ENCODE results near the gene TEDC2.
"Not testable (repeated sequence)": the region's sequence is repeated elsewhere in the genome, so short reads cannot be mapped to it uniquely, and the experiment has no call there.

The TEDC2 gene

DNA sequence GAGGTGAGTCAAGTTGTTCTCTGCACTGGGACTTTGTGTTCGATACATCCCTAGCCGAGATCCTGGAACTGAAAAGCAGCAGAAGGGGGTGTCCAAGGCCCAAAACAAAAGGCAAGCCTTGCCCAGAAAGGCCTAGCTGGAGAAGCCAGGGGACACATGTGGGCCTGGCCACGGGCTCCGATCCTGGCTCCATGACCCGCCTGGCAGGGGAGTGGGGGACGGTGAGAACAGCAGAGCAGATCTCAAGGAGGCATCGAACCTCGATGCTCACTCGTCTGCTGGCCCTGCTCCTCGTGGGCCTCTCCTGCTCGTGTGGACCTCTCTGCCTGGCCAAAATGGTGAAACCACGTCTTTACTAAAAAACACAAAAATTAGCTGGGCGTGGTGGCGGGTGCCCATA, 21.8 kb upstream of the TEDC2 start:
- FAIRE-seq, result no peak

DNA sequence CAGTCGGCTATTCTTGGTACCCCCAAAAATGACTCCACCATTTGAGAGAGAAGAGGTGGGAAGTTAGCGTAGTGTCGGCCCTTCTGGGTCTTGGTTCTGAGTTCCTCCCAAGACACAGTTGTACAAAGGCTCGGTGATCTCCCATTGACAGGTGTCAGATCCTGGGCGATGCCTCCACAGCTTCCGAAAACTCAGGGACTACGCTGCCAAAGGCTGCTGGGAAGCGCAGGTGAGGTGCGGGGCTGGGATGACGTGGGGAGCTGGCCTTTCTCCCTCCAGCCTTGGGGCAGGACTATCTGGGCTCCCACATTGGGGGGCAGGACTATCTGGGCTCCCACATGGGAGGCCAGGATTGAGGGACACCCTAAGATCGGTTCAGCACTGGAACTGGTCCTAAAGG, 20.3 kb upstream of the TEDC2 start:
- no peak for FAIRE-seq

DNA sequence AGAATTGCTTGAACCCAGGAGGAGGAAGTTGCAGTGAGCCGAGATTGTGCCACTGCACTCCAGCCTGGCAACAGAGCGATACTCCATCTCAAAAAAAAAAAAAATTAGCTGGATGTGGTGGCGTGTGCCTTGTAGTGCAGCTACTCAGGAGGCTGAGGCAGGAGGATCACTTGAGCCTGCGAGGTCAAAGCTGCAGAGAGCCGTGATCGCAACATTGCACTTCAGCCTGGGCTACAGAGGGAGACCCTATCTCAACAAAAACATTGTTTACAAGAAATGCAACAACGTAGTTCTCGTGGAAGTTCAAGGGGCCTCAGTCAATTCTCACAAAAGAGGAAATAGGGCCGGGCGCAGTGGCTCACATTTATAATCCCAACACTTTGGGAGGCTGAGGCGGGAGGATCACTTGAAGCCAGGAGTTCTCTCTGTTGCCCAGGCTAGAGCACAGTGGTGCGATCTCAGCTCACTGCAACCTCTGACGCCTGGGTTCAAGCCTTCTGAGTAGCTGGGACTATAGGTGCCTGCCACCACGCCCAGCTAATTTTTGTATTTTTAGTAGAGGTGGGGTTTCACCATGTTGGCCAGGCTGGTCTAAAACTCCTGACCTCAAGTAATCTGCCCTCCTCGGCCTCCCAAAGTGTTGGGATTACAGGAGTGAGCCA, 18.6 kb upstream of the TEDC2 start:
- FAIRE-seq, result not testable (repeated sequence)

DNA sequence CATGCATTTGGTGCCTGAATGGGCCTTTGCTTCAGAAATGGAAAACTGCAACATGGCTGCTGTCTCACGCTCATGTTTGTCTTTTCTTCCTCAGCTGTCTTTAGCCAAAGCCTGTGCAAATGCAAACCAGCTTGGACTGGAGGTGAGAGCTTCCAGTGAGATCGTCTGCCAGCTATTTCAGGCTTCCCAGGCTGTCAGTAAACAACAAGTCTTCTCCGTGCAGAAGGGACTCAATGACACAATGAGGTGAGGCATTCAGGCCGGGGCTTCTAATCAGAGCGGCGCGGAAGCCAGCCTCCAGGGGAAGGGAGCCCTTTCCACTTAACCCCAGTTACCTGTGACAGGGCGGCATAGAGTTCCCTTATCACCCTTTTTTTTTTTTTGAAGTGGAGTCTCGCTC, 16.4 kb upstream of the TEDC2 start:
- no peak for FAIRE-seq

DNA sequence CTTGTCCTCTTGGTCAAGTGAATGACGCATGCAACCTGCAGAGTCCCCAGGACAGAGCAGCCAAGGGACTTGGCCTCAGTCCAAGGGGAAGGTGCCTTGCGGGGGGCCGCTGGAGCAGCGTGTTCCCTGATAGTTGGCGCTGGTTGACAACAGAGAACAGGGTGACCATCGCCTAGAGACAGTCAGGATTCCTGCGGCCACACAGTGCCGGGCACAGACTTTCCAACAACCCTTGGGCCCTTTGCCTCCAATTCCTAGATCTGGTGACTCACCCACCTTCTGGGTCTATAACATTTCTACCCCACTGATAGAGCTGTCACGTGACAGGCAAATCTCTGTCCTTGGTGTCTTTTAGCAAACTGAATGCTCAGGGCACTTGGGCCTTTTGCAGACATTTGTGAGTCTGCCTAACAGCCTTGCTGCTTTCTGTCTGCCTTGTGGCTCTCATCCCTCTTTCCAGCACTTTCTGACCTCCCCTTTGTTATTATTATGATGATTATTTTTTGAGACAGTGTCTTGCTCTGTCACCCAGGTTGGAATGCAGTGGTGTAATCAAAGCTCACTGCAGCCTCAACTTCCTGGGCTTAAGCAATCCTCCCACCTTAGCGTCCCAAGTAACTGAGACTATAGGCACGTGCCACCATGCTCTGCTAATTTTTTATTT, 11.9 kb upstream of the TEDC2 start:
- FAIRE-seq, result no peak

DNA sequence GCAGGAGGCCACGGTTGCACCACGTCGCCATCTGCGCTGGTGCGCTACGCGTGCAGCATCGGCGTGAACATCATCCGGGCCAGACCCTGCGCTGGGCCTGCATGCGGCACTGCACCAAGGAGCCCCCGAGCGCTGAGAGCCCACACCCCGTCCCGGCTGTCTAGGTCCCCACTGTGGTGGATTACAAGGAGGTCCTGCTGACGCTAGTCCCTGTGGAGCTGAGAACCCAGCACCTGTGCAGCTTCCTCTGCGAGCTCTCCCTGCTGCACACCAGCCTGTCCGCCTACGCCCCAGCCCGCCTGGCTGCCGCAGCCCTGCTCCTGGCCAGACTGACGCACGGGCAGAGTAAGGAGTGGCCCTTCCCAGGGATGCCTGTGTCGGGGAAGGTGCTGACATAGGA, 10.8 kb upstream of the TEDC2 start:
- FAIRE-seq, result no peak

DNA sequence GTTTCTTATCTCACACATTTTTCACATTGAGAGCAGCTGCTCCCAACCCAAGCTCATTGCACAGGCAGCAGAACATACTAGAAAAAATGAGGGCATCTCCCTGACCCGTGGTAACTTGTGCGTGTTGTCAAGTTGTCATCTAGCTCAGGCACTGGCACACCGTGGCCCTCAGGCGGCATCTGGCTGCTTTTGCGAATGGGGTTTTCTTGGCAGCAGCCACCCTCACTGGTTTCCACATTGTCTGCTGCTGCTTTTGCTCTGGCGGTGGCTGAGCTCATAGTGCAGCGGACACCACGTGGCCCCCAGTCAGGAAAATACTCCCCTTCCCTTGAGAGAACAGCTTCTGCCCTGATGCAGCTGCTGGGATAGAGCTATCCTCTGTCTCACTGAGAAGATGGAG, 9.4 kb upstream of the TEDC2 start:
- no peak for FAIRE-seq

DNA sequence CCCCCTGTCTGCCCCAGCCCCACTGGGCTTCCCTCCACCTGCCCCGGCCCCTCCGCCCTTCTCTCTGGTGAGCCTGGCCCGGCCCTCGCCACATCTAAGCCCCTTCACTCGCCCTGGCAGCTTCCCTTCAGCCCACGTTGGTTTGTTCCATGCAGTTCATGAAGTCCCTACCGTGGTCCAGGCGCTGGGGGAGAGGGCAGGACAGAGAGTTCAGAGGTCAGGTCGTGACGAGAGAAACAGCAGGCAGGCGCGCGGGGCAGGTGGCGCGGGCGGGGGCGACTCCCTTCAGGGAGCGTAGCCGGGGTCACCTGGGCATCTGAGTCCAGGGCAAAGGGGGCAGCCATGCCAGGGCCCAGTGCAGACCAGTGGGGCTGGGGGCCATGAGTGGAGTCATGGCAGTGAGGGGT, 8.9 kb upstream of the TEDC2 start:
- FAIRE-seq, result no peak

DNA sequence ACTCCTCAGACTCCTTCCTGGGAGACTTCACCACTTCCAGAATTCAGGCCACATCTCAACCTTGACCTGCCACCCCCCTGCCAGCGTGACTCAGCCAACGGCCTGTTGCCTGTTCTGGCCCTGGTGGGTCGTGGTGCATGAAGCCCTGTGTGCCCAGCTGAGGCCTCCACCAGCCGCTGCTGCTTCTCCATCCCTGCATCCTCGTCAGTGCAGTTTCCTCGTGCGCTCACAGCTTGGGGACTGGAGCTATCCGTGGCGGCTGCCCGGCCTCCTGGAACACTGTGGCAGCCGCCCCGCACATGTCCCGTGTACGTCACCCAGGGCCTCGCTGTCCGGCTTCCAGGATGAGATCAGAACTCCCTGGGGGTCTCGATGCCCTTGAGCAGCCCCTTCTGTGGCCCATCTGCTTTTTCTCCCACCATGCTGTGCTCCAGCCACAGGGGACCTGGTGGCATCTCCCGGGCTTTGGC, 8.0 kb upstream of the TEDC2 start:
- FAIRE-seq, result no peak

DNA sequence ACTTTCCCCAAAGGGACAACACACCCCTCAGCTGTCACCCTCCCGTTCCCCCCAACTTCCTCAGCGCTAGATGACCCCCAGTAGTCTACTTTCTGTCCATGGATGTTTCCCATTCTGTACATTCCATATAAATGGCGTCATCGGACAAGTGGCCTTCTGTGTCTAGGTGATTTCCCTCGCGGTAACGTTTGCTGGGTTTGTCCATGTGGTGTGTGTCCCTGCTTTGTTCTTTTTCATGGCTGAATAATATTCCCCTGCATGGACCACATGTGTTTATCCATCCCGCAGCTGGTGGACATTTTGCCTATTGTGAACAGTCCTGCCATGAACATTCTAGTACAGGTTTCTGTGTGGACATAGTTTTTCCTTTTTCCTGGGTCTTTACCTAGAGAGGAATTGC, 7.3 kb upstream of the TEDC2 start:
- no peak for FAIRE-seq

DNA sequence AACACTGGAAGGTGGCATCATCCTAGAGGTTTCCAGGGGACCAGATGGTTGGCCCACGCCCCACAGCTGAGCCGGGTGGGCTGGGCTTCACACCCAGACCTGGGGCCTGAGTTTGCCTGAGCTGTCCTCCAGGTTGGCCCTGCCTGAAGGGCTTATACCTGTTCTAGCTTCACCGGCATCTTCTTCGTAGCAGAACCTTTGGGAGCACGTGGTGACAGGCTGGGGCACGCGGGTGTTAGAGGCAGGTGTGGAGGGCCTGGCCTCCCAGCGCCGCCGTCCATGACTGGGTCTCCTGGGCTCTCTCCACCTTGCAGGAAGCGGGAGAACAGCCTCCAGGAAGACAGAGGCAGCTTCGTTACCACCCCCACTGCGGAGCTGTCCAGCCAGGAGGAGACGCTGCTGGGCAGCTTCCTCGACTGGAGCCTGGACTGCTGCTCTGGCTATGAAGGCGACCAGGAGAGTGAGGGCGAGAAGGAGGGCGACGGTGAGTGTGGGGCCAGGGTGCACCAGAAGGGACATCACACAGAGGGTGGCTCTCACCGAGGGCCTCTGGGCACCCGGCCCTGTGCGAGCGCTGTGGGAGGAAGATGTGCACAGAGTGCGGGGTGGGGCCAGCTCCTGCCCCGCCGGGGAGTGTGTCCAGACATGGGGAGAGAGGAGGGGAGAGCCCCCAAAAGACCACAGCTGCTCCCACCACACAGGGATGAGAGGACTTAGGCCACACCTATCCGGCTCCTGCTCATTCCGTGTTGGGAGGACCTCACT, 4.6 kb upstream of the TEDC2 start:
- FAIRE-seq, result no peak

DNA sequence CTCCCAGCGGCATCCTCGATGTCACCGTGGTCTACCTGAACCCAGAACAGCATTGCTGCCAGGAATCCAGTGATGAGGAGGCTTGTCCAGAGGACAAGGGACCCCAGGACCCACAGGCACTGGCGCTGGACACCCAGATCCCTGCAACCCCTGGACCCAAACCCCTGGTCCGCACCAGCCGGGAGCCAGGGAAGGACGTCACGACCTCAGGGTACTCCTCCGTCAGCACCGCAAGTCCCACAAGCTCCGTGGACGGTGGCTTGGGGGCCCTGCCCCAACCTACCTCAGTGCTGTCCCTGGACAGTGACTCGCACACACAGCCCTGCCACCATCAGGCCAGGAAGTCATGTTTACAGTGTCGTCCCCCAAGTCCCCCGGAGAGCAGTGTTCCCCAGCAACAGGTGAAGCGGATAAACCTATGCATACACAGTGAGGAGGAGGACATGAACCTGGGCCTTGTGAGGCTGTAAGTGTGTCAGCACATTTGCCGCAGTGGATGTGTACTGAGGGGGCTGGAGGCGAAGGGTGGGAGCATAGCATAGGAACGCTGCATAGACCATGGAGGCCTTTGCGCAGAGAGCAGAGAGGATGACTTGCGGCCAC, 3.3 kb upstream of the TEDC2 start:
- no peak for FAIRE-seq

DNA sequence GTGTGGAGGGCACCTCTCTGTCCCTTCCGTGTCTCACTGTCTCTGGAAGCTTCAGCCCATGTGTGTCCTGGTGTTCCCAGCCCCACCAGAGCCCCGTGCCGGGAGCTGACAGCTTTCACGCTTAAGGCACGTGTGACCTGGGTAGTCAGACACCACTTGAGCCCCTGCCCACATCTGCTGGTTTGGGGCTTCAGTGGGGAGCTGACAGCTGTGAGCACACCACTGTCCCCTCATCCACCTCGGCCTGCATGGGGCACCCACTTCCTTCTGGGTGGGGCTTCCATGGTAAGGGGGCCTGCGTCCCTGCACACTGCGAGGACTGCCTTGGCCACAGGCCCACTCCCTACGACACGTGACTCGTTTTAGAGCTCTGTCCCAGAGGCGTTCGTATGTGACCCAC, 2.6 kb upstream of the TEDC2 start:
- no peak for FAIRE-seq

DNA sequence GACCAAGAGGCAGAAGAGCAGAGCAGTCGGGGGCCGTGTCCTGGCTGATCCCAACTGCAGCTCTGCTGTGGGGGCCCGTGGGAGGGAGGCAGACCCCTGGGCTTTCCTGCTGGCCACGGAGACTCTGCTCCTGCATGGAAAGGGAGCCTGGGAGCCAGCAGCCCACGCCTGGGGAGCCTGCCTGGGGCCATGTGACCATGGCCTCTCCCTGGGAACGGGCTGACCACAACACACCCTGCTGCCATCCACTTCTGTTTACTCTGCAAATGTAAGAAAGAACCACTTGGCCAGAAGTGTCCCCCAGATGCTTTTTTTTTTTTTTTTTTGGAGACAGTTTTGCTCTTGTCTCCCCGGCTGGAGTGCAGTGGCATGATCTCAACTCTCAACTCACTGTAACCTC, 2.0 kb upstream of the TEDC2 start:
- FAIRE-seq, result no peak

DNA sequence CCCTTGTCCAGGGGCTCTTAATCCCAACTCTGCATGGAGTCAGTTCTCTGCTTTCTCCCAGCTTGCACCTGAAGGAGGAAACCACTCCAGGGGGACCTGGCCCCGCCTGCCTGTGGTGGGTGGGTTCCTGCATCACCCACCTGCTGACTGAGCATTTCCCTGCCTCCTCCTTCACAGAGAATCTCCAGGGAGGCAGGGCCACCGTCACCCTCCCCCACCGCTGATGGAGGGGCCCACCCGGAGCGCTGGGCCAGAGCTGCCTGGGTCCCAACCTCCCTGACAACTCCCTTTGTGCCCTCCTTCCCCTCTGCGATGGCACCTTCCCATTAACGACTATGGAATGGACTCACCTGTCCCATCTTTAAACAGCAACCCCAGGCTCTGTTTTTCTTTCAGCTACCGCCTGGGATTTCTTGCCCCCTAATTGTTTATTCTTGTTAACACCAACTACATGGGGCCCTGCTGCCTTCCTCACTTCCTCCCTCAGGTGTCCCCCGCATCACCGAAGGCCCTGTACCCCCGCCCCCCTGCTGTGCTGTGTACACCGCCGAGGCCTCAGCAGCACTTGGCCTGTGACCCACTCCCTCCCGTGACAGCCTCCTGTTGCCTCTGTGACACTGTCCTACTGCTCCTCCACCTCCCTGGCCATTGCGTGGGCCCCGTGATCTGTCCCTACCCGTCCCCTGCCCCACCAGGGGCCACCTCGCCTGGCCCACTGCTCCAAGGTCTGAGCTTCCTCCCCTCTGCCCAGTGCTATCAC, 842 bp upstream of the TEDC2 start:
- FAIRE-seq, result no peak

DNA sequence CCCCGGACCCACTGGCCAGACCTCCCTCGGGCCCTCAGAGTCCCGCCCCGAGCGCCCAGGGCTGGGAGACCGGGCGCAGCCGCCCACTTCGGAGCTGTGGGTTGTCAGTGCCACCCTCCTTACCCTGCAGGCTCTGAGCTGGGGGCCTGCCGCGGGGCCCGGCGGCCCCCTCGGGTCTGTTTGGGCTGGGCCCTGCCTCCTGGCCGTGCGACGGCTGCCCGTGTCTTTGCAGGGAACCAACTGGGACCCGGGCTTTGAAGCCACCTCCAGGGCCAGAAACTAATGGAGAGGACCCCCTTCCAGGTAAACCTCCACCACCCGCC, 443 bp downstream of the TEDC2 start:
- no peak for FAIRE-seq

DNA sequence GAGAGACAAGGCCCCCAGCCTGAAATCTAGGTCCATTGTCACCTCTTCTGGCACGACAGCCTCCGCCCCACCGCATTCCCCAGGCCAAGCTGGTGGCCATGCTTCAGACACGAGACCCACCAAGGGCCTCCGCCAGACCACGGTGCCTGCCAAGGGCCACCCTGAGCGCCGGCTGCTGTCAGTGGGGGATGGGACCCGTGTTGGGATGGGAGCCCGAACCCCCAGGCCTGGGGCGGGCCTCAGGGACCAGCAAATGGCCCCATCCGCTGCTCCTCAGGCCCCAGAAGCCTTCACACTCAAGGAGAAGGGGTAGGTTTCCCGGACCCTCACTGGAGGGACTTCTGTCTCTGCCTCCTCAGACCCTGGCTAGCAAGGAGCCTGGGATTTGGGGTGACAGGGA, 1.0 kb downstream of the TEDC2 start:
- no peak for FAIRE-seq

DNA sequence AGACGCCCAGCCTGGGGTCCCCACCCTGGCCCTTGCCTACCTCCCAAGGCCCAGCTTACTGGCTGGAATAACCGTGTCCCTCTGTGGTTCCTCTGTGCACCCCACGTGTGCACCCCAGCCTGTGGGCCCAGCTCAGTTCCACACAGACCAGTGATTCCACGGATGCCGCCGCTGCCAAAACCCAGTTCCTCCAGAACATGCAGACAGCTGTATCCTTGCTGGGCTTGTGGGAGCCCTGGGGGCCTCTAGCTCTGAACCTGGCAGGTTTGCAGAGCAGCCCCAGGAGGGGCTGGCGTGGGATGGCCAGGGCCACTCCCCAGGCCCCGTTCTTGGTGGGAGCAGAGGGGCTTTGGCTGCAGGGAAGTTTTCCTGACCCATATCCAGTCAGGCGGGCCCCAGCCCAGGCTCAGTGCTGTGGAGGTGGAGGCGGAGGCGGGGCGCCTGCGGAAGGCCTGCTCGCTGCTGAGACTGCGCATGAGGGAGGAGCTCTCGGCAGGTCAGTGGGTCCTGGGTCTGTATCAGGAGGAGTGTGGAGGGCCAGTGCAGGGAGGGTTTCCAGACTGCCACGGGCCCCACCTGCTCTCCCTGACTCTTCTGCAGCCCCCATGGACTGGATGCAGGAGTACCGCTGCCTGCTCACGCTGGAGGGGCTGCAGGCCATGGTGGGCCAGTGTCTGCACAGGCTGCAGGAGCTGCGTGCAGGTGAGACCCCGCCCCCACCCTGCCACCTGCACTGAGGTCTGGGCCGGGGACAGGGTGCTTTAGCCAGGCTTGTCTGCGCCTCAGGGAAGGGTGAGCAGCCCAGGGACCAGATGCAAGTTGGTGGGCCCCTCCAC, 2.3 kb downstream of the TEDC2 start:
- no peak for FAIRE-seq

DNA sequence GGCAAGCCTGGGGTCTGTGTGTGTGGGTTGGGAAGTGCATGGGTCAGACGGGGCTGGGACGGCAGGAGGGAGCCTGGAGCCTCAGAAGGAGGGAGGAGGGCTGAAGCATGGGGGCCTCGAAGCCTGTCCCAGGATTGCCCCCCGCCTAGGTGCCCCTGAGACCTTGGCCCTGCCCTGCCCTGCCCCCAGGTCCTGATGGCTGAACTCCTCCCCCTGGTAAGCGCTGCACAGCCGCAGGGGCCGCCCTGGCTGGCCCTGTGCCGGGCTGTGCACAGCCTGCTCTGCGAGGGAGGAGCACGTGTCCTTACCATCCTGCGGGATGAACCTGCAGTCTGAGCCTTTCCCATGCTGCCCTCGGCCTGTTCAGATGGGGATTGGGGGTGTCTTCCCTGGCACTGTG, 4.4 kb downstream of the TEDC2 start:
- FAIRE-seq, result no peak

DNA sequence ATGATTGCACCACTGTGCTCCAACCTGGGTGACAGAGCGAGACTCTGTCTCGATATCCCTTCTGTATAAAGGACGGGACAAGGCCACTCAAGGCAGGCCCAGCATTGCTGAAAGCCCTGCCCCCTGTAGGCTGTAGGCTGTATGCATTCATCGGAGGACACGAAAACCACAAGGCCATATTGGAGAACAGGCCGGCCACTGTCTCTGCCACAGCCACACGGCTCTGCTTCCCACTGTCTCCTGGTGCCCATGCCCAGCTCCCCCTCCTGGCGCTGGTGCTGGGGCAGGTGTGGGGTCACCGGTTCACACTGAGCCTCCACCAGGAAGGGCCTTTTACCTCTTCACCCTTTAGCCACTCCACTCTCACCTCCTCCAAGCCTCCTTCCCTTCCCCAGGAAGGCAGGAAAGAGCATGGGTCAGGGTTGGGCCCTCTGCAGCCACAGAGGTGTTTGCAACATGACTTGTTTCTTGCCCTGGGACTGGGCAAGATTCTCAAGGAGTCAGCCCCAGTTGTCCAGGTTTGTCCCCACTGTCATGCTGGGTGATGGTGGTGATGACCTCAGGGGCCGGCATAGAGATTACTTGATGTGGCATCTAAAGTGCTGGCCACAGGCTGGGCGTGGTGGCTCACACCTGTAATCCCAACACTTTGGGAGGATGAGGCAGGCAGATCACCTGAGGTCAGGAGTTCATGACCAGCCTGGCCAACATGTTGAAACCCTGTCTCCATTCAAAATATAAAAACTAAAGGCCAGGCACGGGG, 5.9 kb downstream of the TEDC2 start:
- no peak for FAIRE-seq

All from G401.6 (cell line).